ENCODE data around the gene SNX24. TPM values are rescaled to one million over a fixed set of nuclear protein-coding genes. Genes with fewer than 3 reads are reported as not detected.

The SNX24 gene
- total RNA-seq, 2 donors from 2014 or later = 9.8 to 13.3 TPM

GRCh38 chr5:122885045-122885517, 39.7 kb downstream of the SNX24 start:
- no peak for DNase-seq (ENCODE audit: low spot score)
- TF ChIP-seq CTCF (IDR thresholded peaks at IDR 0.05) (no peak), POLR2A (IDR thresholded peaks at IDR 0.05) (no peak), POLR2AphosphoS5 (IDR thresholded peaks at IDR 0.05) (no peak)
- Histone ChIP-seq H3K27me3 (replicated peaks; ENCODE audit: insufficient read depth) (no peaks in the 10 kb centered on the region), H3K4me1 (replicated peaks) (no peaks in the 10 kb centered on the region), H3K27ac (no peak overlapping the region), H3K9me3 (no peaks in the 10 kb centered on the region), H3K4me3 (no peak overlapping the region), H3K36me3 (no peaks in the 10 kb centered on the region)
- intact Hi-C loops (cut with DNase I) = no loop called here
- 54% methylated on average over 1 of the region's 1 CpG for WGBS

DNA sequence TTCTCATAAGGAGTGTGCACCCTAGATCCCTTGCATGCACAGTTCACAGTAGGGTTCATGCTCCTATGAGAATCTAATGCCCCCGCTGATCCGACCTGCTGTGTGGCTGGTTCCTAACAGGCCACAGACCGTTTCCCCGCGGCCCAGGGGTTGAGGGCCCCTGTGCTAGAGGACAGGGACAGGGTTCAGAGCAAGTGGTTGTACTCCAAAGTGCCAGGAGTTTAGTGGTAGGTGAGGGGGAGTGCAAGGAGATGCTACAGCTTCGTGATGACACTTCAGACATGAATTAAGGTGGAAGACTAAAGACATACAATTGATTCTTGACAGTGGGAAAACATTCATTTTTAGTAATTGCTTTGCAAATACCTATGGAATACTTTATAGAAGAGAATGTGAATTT, 40.5 kb downstream of the SNX24 start:
- no peak overlapping the region for H3K4me3 ChIP-seq
- H3K9me3 ChIP-seq = no peaks in the 10 kb centered on the region
- 93% methylated on average over 6 of the region's 6 CpGs for WGBS
- TF ChIP-seq CTCF (IDR thresholded peaks at IDR 0.05) (no peak), POLR2A (IDR thresholded peaks at IDR 0.05) (no peak)
- no peak overlapping the region for H3K27ac ChIP-seq
- H3K36me3 ChIP-seq = no peaks in the 10 kb centered on the region
- H3K27me3 ChIP-seq (replicated peaks; ENCODE audit: insufficient read depth) = no peaks in the 10 kb centered on the region
- no peak for DNase-seq (ENCODE audit: low spot score)
- intact Hi-C loops (cut with DNase I) = no loop called here
- no peaks in the 10 kb centered on the region for H3K4me1 ChIP-seq (replicated peaks)

DNA sequence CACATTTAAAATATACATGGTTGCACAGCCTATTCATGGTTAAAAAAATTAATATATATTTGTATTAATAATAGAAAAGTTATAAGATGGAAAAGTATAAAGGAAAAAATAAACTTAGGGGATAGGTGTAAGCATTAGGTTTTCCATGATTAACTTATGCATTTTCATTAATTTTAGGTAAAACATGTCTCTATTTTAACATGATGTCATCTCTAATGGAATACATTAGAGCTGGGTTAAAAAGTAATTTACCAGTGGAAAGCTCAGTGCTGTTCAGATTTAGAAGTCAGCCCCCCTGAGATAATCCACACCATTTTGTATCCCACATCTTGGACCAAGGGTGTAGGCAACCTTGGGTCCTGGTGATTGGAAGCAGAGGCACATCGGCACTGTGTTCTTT, 49.7 kb downstream of the SNX24 start:
- WGBS = 100% methylated on average over 1 of the region's 1 CpG
- no peak overlapping the region for H3K27ac ChIP-seq
- no peaks in the 10 kb centered on the region for H3K4me1 ChIP-seq (replicated peaks)
- no peak for DNase-seq (ENCODE audit: low spot score)
- no peak overlapping the region for H3K4me3 ChIP-seq
- intact Hi-C loops (cut with DNase I) = loop anchor here (10.0 kb wide), 2 partner anchors 260 to 450 kb away; no protein-coding TSS in a partner anchor
- H3K27me3 ChIP-seq (replicated peaks; ENCODE audit: insufficient read depth) = no peaks in the 10 kb centered on the region
- no peak for TF ChIP-seq POLR2A (IDR thresholded peaks at IDR 0.05)
- H3K36me3 ChIP-seq = no peaks in the 10 kb centered on the region
- no peaks in the 10 kb centered on the region for H3K9me3 ChIP-seq

DNA sequence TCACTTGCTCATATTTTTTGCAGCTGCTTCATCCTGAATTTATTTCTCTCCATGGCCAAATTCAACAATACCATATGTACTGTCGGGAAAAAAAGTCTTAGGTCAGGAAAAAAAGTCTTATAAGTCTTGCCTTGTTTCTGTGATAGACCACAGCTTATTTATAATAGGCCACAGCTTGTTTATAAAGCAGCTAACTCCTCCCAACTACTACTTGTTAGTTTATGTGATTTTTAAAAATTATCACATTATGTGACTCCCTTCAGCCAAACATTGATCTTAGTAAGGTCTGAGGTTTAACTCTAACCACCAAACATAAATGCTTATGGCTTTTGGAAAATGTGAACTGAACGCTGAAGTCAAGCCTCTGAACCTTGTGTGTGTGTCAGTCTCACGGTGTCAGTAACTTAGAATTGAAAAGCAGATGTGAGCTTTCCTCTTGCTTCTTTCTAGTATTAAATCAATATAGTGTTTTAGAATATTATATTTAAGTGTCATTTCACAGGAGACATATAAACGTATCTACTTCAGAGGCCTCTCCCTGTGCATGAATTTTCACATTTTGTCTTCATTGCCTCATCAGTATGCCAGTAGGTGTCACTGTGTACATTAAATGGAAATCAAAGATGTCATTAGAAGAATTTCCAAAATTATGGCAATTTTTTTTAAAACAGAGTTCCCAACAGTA, 51.3 kb downstream of the SNX24 start:
- no peak overlapping the region for H3K27ac ChIP-seq
- H3K4me3 ChIP-seq = no peak overlapping the region
- no peak for DNase-seq (ENCODE audit: low spot score)
- intact Hi-C loops (cut with DNase I) = loop anchor here (10.0 kb wide), 2 partner anchors 258 to 448 kb away; no protein-coding TSS in a partner anchor
- WGBS = 65% methylated on average over 4 of the region's 4 CpGs
- H3K27me3 ChIP-seq (replicated peaks; ENCODE audit: insufficient read depth) = no peaks in the 10 kb centered on the region
- TF ChIP-seq POLR2AphosphoS5 (IDR thresholded peaks at IDR 0.05) (no peak), POLR2A (IDR thresholded peaks at IDR 0.05) (no peak), CTCF (IDR thresholded peaks at IDR 0.05) (peak in 3 of 4 experiments; percentile 52 to 66 (median 52))
- H3K9me3 ChIP-seq = no peaks in the 10 kb centered on the region
- H3K36me3 ChIP-seq = no peaks in the 10 kb centered on the region
- H3K4me1 ChIP-seq (replicated peaks) = no peaks in the 10 kb centered on the region

DNA sequence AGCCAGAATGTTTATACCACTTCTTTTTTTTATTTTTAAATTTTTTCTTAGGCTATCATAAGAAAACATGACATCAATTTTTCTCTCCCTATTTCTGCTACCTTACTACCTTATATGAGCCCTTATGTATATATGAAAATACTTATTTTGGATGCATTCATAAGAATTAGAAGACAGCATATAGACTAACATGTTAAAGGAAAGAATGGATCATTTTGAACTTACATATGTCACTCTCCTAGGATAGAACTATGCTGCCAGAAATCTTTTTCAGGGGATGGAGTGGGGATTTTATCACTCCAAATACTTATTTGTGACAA, 51.8 kb downstream of the SNX24 start:
- Histone ChIP-seq H3K27ac (no peak overlapping the region), H3K36me3 (no peaks in the 10 kb centered on the region), H3K4me1 (replicated peaks) (no peaks in the 10 kb centered on the region), H3K4me3 (no peak overlapping the region), H3K27me3 (replicated peaks; ENCODE audit: insufficient read depth) (no peaks in the 10 kb centered on the region), H3K9me3 (no peaks in the 10 kb centered on the region)
- TF ChIP-seq POLR2AphosphoS5 (IDR thresholded peaks at IDR 0.05) (no peak), CTCF (IDR thresholded peaks at IDR 0.05) (no peak), POLR2A (IDR thresholded peaks at IDR 0.05) (no peak)
- intact Hi-C loops (cut with DNase I) = loop anchor here (10.0 kb wide), 2 partner anchors 258 to 448 kb away; no protein-coding TSS in a partner anchor
- no peak for DNase-seq (ENCODE audit: low spot score)
